GM19395 (cell line): ENCODE results near the gene SAXO2.
"Not testable (repeated sequence)": the region's sequence is repeated elsewhere in the genome, so short reads cannot be mapped to it uniquely, and the experiment has no call there.

Experiments used
- ATAC-seq: cut with Tn5 transposase; IDR thresholded peaks from one replicate; pipeline ENCODE4 v1.9.1; 2021; ENCODE audit warnings: mild to moderate bottlenecking, moderate library complexity; ENCODE audit not compliant: unreplicated experiment

Gene SAXO2

GRCh38 chr15:82332711-82333602 lies 70.3 kb downstream of the SAXO2 start:
- not testable (repeated sequence) for ATAC-seq

- not testable (repeated sequence) for ATAC-seq
Observed at GRCh38 chr15:82333603-82334553, 71.3 kb downstream of the SAXO2 start.
